ENCODE data around the gene ADCY5.

The ADCY5 gene

DNA sequence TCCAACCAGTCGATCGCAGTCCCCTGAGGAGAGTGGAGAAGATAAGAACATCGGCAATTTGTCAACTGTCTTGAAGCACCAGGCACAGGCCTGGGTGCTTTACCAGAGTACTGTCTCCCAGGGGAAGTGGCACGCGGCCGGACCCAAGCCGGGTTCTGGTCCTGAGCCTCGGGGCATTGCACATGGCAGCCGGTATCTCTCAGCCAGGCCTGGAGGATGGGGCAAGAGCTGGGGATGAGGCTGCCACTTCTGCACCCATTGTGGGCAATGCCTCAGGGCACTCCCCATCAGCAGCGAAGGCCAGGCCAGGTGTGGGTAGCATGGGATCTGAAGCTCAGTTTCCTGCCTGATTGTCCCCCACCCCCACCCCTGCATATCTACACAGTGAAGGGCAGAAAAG, 77.5 kb downstream of the ADCY5 start:
- no peak for DNase-seq (ENCODE audit: low read depth in 1 of 2, low spot score in 1 of 2)

- no peak for DNase-seq (ENCODE audit: low read depth in 1 of 2, low spot score in 1 of 2)
These were observed 78.1 kb downstream of the ADCY5 start for GRCh38 chr3:123370819-123371218.

GRCh38 chr3:123369085-123369484, 79.8 kb downstream of the ADCY5 start:
- DNase-seq (ENCODE audit: low read depth in 1 of 2, low spot score in 1 of 2): no peak

DNA sequence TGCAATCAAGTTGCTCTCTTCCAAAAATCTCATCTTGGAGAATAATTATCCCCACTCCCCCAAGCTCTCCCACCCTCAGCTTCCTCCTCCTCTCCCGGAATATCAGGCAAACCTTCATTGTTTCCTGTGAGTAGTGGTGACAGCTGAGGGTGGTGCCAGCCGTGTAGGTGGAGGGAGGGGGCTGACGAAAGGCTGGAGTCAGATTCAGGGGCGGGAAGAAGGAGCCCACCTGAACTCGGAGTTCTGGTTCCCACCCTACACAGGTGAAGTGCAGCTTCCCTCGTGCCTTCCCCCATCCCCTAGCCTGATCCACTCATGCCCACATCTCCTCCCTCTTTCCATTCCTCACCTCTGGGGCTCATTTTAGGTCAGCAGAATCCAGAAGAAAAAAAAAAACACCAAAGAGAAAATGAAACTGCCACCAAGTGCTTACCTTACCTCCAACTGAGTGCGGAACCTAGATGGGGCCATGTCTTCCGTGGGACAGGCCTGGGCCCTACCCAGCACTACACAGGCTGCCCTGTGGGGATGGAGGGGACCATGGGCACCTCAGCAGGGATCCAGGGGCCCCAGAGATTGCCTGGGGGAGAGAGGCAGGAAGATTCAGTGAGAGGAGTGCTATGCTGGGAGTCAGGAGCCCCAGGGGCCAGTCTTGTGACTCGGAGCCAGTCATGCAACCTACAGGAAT, 81.3 kb downstream of the ADCY5 start:
- no peak for DNase-seq (ENCODE audit: low read depth in 1 of 2, low spot score in 1 of 2)

DNA sequence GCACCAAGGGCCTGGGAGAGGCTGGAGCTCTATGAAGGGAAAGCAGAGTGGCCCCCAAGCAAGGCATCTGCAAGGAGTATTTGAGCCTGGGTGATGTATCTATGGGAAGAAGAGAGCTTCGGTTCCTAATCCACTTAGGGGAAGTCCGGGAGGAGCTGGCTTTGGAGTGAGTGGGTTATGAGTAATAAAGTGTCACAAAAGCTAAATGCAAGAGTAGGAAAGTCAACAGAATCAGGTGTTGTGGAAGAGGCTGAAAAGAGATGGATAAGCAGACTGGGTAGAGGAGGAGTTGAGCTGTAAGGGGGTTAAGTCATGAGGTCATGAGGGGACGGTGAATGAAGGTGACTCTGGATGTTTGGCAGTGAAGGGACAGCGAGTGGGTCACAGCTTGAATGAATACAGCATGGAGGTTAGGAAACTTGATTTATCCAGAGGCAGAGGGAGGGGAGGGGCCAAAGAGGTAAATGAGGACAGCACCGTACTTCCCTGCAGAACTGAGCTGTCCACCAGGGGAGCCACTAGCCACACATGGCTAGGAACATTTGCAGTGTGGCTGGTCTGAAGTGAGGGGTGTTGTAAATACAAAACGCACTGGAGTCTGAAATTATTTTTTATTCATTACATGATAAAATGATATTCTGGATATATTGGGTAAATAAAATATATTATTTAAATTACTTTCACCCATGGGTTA, 83.3 kb downstream of the ADCY5 start:
- DNase-seq (ENCODE audit: low read depth in 1 of 2, low spot score in 1 of 2): no peak

DNA sequence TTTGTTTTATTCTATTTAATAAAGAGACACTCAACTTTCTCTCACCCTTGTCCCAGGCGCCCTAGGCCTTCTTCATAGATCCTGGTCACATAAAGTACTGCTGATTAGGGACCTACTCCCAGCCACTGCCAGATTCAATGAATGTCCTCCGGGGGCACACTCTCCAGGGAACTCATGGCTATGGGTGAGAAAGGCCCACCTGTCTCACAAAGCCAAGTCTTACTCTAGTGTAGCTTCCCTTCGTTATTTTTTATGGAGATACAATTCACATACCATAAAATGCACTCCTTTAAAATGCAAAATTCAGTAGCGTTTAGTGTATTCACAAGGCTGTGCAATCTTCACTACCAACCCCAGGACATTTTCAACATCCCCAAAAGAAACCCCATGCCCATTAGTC, 87.8 kb downstream of the ADCY5 start:
- DNase-seq (ENCODE audit: low read depth in 1 of 2, low spot score in 1 of 2): no peak

- DNase-seq (ENCODE audit: low read depth in 1 of 2, low spot score in 1 of 2): no peak
These were observed 91.6 kb downstream of the ADCY5 start for GRCh38 chr3:123357275-123357674.

DNA sequence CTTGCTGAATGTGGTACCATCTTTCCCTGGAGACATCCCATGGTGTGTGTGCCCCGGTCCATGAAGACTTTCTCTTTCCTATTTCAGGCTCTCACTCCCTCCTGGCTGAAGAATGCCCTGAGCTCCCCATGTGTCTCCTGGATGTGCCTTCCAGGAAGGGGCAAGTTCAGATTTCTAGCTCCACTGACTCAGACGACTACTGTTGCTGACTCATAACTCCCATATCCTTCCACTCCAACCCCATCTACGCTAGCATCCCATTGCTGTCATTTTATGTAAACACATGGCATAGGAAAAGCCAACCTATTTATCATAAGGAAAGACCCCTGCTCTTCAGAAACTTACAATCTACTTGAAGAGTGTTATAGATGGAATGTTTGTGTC, 95.0 kb downstream of the ADCY5 start:
- no peak for DNase-seq (ENCODE audit: low read depth in 1 of 2, low spot score in 1 of 2)

DNA sequence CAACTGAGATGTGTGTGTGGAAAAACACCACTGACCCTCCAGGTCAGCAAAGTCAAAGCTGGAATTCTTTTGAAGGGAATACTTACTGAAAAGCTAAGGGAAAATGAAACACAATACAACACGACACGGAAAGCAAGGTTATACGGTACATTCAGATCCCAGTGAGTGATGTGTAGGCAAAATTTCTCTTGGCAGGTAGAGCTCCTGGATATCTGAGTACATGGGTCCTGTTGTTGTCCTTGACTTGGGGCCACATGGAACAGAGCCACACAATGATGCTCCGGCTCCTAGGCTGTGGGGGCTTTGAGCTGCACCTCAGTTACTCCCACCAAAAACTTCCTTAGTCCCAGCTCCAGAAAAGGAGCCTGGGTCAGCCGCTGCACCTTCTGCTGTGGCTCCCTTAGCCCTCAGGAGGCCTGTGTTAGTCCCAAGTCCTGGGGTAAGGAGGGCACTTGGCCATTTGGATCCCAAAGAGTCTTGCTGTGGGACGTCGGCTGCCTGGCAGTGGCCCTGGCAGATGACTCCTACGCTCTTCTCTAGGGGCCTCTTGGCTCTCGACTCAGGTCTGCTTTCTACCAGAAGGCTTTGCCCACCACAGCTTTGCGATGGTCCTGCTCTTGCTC, 95.6 kb downstream of the ADCY5 start:
- DNase-seq (ENCODE audit: low read depth in 1 of 2, low spot score in 1 of 2): no peak

GRCh38 chr3:123352134-123352554, 96.7 kb downstream of the ADCY5 start:
- no peak for DNase-seq (ENCODE audit: low read depth in 1 of 2, low spot score in 1 of 2)

DNA sequence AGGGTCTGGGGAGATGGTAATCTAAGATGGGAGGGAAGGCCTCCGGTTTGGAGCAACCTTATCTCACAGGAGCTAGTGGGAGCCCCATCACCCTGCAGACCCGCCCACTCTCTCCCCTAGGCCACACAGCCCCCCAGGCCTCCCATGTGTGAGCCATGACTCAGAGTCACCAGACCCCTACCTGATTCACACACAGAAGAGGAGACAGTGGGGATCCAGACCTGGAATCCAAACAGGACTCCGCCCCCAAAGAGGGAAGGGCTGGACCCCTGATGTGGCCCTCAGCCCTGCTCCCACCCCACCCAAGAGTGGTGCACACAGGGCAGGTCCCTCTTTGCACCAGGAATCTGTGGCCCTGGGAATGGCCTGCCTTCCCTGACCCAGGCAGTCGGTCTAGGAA, 97.4 kb downstream of the ADCY5 start:
- no peak for DNase-seq (ENCODE audit: low read depth in 1 of 2, low spot score in 1 of 2)

DNA sequence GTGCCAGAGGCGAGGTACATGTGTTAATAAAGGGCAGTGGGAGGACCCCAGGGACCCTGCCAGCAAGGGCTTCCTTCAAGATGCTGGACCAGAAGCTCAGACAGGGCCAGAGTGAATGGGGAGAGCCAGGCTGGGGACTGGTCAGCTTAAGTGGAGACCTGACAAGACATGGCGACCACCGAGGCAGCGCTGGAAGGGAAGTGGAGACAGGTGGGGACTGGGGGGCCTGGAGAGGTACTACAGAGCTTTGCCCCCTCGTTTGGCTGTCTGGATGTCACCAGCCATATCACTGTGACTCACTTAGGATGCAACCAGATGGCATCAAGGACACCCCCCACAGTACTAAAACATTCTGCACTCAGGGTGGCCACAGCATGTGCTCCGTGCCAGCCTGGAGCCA, 97.9 kb downstream of the ADCY5 start:
- DNase-seq (ENCODE audit: low read depth in 1 of 2, low spot score in 1 of 2): no peak

DNA sequence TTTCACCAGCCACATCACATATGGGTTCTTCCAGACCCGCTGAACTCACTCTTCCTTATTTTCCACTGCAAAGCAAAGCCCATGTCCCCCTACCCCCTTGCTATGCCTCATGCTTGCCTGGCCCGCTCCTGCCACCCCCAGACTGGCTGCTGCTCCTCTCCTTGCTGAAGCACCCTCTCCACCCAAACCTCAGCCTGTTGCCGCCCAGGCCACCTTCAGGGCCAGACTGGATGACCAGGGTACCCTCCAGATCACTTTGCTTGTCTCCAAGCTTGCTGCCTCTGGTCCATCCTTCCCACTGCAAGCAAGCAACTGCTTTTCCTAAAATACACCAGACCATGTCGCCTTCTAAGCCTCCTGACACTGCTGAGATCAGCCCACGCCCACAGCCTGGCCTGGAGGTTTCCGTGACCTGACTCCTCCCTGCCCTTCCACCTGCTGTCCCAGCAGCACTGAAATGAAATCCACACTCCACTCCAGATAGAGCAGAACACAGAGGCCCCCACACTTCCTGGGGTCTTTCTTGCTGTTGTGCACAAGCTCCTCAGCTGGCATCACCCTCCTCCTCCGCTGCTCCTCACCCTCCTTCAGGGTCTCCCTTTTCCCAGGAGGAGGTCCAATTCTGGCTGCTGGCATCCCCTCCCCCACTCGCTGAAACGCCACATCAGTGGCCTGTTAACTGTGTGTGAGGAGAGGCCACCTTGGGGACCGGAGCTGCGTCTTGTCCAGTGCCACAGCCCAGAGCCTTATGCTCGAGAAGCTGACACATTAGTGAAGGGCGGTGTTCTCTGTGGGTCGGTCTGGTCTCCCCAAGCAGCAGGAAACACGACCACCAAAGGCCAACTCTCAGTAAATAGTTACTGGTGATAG, 99.1 kb downstream of the ADCY5 start:
- no peak for DNase-seq (ENCODE audit: low read depth in 1 of 2, low spot score in 1 of 2)

GRCh38 chr3:123349201-123349535, 99.7 kb downstream of the ADCY5 start:
- DNase-seq (ENCODE audit: low read depth in 1 of 2, low spot score in 1 of 2): no peak

GRCh38 chr3:123348471-123349200, 100.3 kb downstream of the ADCY5 start:
- no peak for DNase-seq (ENCODE audit: low read depth in 1 of 2, low spot score in 1 of 2)

GRCh38 chr3:123347691-123348264, 101.1 kb downstream of the ADCY5 start:
- DNase-seq (ENCODE audit: low read depth in 1 of 2, low spot score in 1 of 2): no peak

- no peak for DNase-seq (ENCODE audit: low read depth in 1 of 2, low spot score in 1 of 2)
These were observed 101.7 kb downstream of the ADCY5 start for GRCh38 chr3:123347205-123347604.

- no peak for DNase-seq (ENCODE audit: low read depth in 1 of 2, low spot score in 1 of 2)
These were observed 102.9 kb downstream of the ADCY5 start for GRCh38 chr3:123346021-123346420.

- no peak for DNase-seq (ENCODE audit: low read depth in 1 of 2, low spot score in 1 of 2)
These were observed 103.8 kb downstream of the ADCY5 start for GRCh38 chr3:123344907-123345594.

Data from activated CD4-positive, alpha-beta T cell treated with anti-CD3 and anti-CD28 coated beads, Interleukin-2, amount 50 U/mL, for 24 hours (primary cell).